Measurements from ENCODE around the gene YBEY. TPM values are rescaled to one million over a fixed set of nuclear protein-coding genes. Genes with fewer than 3 reads are reported as not detected.

YBEY gene
- total RNA-seq, 2 donors from 2014 or later, result 19.6 to 23.3 TPM

- 95 to 96% methylated on average over 17 to 22 of the region's 22 CpGs for WGBS, 2 experiments (ENCODE audit: insufficient coverage in 1 of 2, insufficient read length in 1 of 2)
- H3K9me3 Mint-ChIP-seq, result no peaks in the 10 kb centered on the region
- no peaks in the 10 kb centered on the region for H3K9me3 ChIP-seq (ENCODE audit: control insufficient read depth, low read length)
- H3K4me1 ChIP-seq (ENCODE audit: control insufficient read depth, insufficient read depth, low read length), result no peaks in the 10 kb centered on the region
- H3K36me3 Mint-ChIP-seq (ENCODE audit: low read depth), result peaks cover 77% of the 10 kb centered on the region
- no peak for DNase-seq
- no peak for TF ChIP-seq CTCF (conservative IDR thresholded peaks at IDR 0.05)
- H3K4me3 ChIP-seq (ENCODE audit: low read length), result no peak overlapping the region
- H3K27me3 ChIP-seq (ENCODE audit: control insufficient read depth, insufficient read depth, low read length, poor library complexity, severe bottlenecking), result no peaks in the 10 kb centered on the region
- no peak overlapping the region for H3K27ac ChIP-seq (ENCODE audit: low read depth, low read length)
- H3K4me3 Mint-ChIP-seq, result no peak overlapping the region
- no peaks in the 10 kb centered on the region for H3K27me3 Mint-ChIP-seq (ENCODE audit: insufficient read depth)
- peaks cover 78% of the 10 kb centered on the region for H3K36me3 ChIP-seq (ENCODE audit: control insufficient read depth, insufficient read depth, low read length)
- H3K9ac ChIP-seq (ENCODE audit: extremely low read depth, low read length, poor library complexity, severe bottlenecking), result no peak overlapping the region
- H3K27ac Mint-ChIP-seq, result no peak overlapping the region
- H3K4me1 Mint-ChIP-seq, result no peaks in the 10 kb centered on the region
Measured at GRCh38 chr21:46264046-46264689, 22.0 kb upstream of the YBEY start.

GRCh38 chr21:46264690-46265144 is 21.4 kb upstream of the YBEY start:
- no peak overlapping the region for H3K27ac ChIP-seq (ENCODE audit: low read depth, low read length)
- no peak for TF ChIP-seq CTCF (conservative IDR thresholded peaks at IDR 0.05)
- WGBS, 2 experiments (ENCODE audit: insufficient coverage in 1 of 2, insufficient read length in 1 of 2), result 97 to 99% methylated on average over 10 to 13 of the region's 13 CpGs
- Mint-ChIP-seq H3K4me3 (no peak overlapping the region), H3K27me3 (ENCODE audit: insufficient read depth) (no peaks in the 10 kb centered on the region), H3K4me1 (no peaks in the 10 kb centered on the region), H3K36me3 (ENCODE audit: low read depth) (peaks cover 80% of the 10 kb centered on the region), H3K27ac (no peak overlapping the region), H3K9me3 (no peaks in the 10 kb centered on the region)
- H3K9me3 ChIP-seq (ENCODE audit: control insufficient read depth, low read length), result no peaks in the 10 kb centered on the region
- peaks cover 83% of the 10 kb centered on the region for H3K36me3 ChIP-seq (ENCODE audit: control insufficient read depth, insufficient read depth, low read length)
- no peak for DNase-seq
- H3K27me3 ChIP-seq (ENCODE audit: control insufficient read depth, insufficient read depth, low read length, poor library complexity, severe bottlenecking), result no peaks in the 10 kb centered on the region
- no peak overlapping the region for H3K9ac ChIP-seq (ENCODE audit: extremely low read depth, low read length, poor library complexity, severe bottlenecking)
- no peak overlapping the region for H3K4me3 ChIP-seq (ENCODE audit: low read length)
- no peaks in the 10 kb centered on the region for H3K4me1 ChIP-seq (ENCODE audit: control insufficient read depth, insufficient read depth, low read length)

GRCh38 chr21:46265736-46266525 is 20.2 kb upstream of the YBEY start:
- H3K27ac Mint-ChIP-seq, result peak overlapping the region; percentile 7
- H3K9ac ChIP-seq (ENCODE audit: extremely low read depth, low read length, poor library complexity, severe bottlenecking), result no peak overlapping the region
- no peak overlapping the region for H3K4me3 ChIP-seq (ENCODE audit: low read length)
- no peaks in the 10 kb centered on the region for H3K4me1 ChIP-seq (ENCODE audit: control insufficient read depth, insufficient read depth, low read length)
- no peak for TF ChIP-seq CTCF (conservative IDR thresholded peaks at IDR 0.05)
- H3K36me3 ChIP-seq (ENCODE audit: control insufficient read depth, insufficient read depth, low read length), result peaks cover 83% of the 10 kb centered on the region
- no peak overlapping the region for H3K4me3 Mint-ChIP-seq
- no peaks in the 10 kb centered on the region for H3K27me3 Mint-ChIP-seq (ENCODE audit: insufficient read depth)
- H3K27ac ChIP-seq (ENCODE audit: low read depth, low read length), result no peak overlapping the region
- DNase-seq, result no peak
- no peaks in the 10 kb centered on the region for H3K4me1 Mint-ChIP-seq
- no peaks in the 10 kb centered on the region for H3K9me3 Mint-ChIP-seq
- H3K27me3 ChIP-seq (ENCODE audit: control insufficient read depth, insufficient read depth, low read length, poor library complexity, severe bottlenecking), result no peaks in the 10 kb centered on the region
- peaks cover 81% of the 10 kb centered on the region for H3K36me3 Mint-ChIP-seq (ENCODE audit: low read depth)
- no peaks in the 10 kb centered on the region for H3K9me3 ChIP-seq (ENCODE audit: control insufficient read depth, low read length)
- 93 to 94% methylated on average over 19 to 26 of the region's 26 CpGs for WGBS, 2 experiments (ENCODE audit: insufficient coverage in 1 of 2, insufficient read length in 1 of 2)

All from endodermal cell (in vitro differentiated cells).